Common myeloid progenitor, CD34-positive (primary cell): ENCODE data around the gene NRARP.
A peak's percentile ranks its signal among the peaks of the same experiment; 100 is the strongest.

Experiments
- CTCF ChIA-PET: fragments of 350-600 bp; sonication (Branson Sonifier 250); formaldehyde crosslinking; loops from one replicate; lab custom pipeline; 2021; ENCODE audit warnings: antibody characterized with exemption; lab: Charles Lee
- POLR2A ChIA-PET: fragments of 350-600 bp; sonication (Branson Sonifier 250); formaldehyde crosslinking; loops from one replicate; lab custom pipeline; 2021; ENCODE audit warnings: antibody characterized with exemption; lab: Charles Lee
- DNase-seq, 3 donors: peaks; one replicate each; pipeline versions ENCODE4 v3.0.0 to v3.0.0-alpha.2; 2013
- H3K27ac ChIP-seq, 2 experiments: 1 replicate in 1 of 2; 2 replicates in 1 of 2; pipeline ENCODE4 v1.7.0; 2013; ENCODE audit warnings: inconsistent platforms in 2 of 2, low read length in 2 of 2, mild to moderate bottlenecking in 2 of 2, low read depth in 1 of 2, moderate library complexity in 1 of 2; ENCODE audit not compliant: severe bottlenecking in 2 of 2, insufficient read depth in 1 of 2, poor library complexity in 1 of 2
- H3K27me3 ChIP-seq, 5 experiments: replicated peaks in 2 of 5; 1 replicate in 3 of 5; 2 replicates in 2 of 5; pipeline versions ENCODE4 v1.6.1 to v1.7.0; 2013; ENCODE audit warnings: low read length in 4 of 5, mild to moderate bottlenecking in 2 of 5, moderate library complexity in 2 of 5, inconsistent platforms in 1 of 5; ENCODE audit not compliant: insufficient read depth in 5 of 5, control insufficient read depth in 4 of 5
- H3K36me3 ChIP-seq, 4 experiments: 1 replicate in 2 of 4; 2 replicates in 2 of 4; pipeline versions ENCODE4 v1.6.1 to v1.7.0; 2013; ENCODE audit warnings: low read length in 3 of 4, control low read depth in 1 of 4, mild to moderate bottlenecking in 1 of 4; ENCODE audit not compliant: control insufficient read depth in 4 of 4, insufficient read depth in 4 of 4
- H3K4me1 ChIP-seq, 4 experiments: 1 replicate in 3 of 4; 2 replicates in 1 of 4; pipeline versions ENCODE4 v1.6.1 to v1.7.1; 2013; ENCODE audit warnings: low read length in 3 of 4, mild to moderate bottlenecking in 3 of 4, control low read depth in 1 of 4, inconsistent platforms in 1 of 4, moderate library complexity in 1 of 4; ENCODE audit not compliant: control insufficient read depth in 4 of 4, insufficient read depth in 4 of 4; ENCODE audit errors: control extremely low read depth in 1 of 4
- H3K4me3 ChIP-seq, 7 experiments: 1 replicate in 4 of 7; 2 replicates in 3 of 7; pipeline versions ENCODE4 v1.5.1 to v1.7.0; 2013; ENCODE audit warnings: mild to moderate bottlenecking in 7 of 7, low read length in 6 of 7, moderate library complexity in 6 of 7, inconsistent platforms in 2 of 7, low read depth in 2 of 7, control low read depth in 1 of 7; ENCODE audit not compliant: insufficient read depth in 4 of 7, control insufficient read depth in 1 of 7; ENCODE audit errors: extremely low read depth in 1 of 7
- H3K9me3 ChIP-seq, 5 experiments: 1 replicate in 4 of 5; 2 replicates in 1 of 5; pipeline versions ENCODE4 v1.6.1 to v1.7.1; 2013; ENCODE audit warnings: low read length in 4 of 5, mild to moderate bottlenecking in 2 of 5, inconsistent platforms in 1 of 5, low read depth in 1 of 5, moderate library complexity in 1 of 5; ENCODE audit not compliant: control insufficient read depth in 4 of 5, insufficient read depth in 2 of 5; ENCODE audit errors: control extremely low read depth in 1 of 5
- WGBS: methylation state at CpG from one replicate; pipeline ENCODE4 v1.1.5; 2013; ENCODE audit not compliant: insufficient coverage; 5-methylcytosine and 5-hydroxymethylcytosine counted together

Gene NRARP

GRCh38 chr9:137294681-137295237 lies 7.3 kb downstream of the NRARP start:
- ChIA-PET POLR2A (interaction anchor here (1.5 to 1.6 kb wide), 2 partner anchors 18 to 26 kb away, joined by 3 to 4 read pairs; partner anchors contain the start of gene TOR4A), CTCF (interaction anchor here (1.1 to 1.4 kb wide), 2 partner anchors 95 to 214 kb away, joined by 3 read pairs; no protein-coding TSS in a partner anchor)
- Histone ChIP-seq H3K4me3 (peak overlapping the region in 4 of 7 experiments; percentile 38 to 69 (median 55)), H3K9me3 (no peaks in the 10 kb centered on the region), H3K36me3 (no peaks in the 10 kb centered on the region), H3K27ac (no peak overlapping the region), H3K4me1 (peaks cover 0 to 26% (median 23%) of the 10 kb centered on the region in 4 experiments), H3K27me3 (peaks cover 0 to 14% (median 0%) of the 10 kb centered on the region in 5 experiments)
- peak in 2 of 3 donors; percentile 58 to 65 for DNase-seq
- 9% methylated on average over 34 of the region's 35 CpGs for WGBS

- H3K27ac ChIP-seq: no peak overlapping the region
- POLR2A ChIA-PET: interaction anchor here (0.6 to 1.6 kb wide), 3 partner anchors 17 to 110 kb away, joined by 3 to 4 read pairs (median 3); partner anchors contain the start of gene TOR4A
- H3K4me3 ChIP-seq: no peak overlapping the region
- CTCF ChIA-PET: interaction anchor here (1.0 to 1.4 kb wide), 4 partner anchors 16 to 215 kb away, joined by 3 to 4 read pairs (median 3); no protein-coding TSS in a partner anchor
- WGBS: 31% methylated on average over 9 of the region's 11 CpGs
- H3K9me3 ChIP-seq: no peaks in the 10 kb centered on the region
- peaks cover 0 to 14% (median 0%) of the 10 kb centered on the region in 5 experiments for H3K27me3 ChIP-seq
- H3K4me1 ChIP-seq: peaks cover 0 to 26% (median 22%) of the 10 kb centered on the region in 4 experiments
- DNase-seq: peak; percentile 67 to 89 (median 82)
- H3K36me3 ChIP-seq: no peaks in the 10 kb centered on the region
Measured at GRCh38 chr9:137294091-137294680, 7.9 kb downstream of the NRARP start.

- Histone ChIP-seq H3K36me3 (no peaks in the 10 kb centered on the region), H3K27me3 (peaks cover 0 to 14% (median 0%) of the 10 kb centered on the region in 5 experiments), H3K9me3 (no peaks in the 10 kb centered on the region), H3K4me1 (peaks cover 0 to 26% (median 22%) of the 10 kb centered on the region in 4 experiments), H3K4me3 (no peak overlapping the region), H3K27ac (no peak overlapping the region)
- no peak for DNase-seq
- ChIA-PET POLR2A (interaction anchor here (0.6 to 1.6 kb wide), 3 partner anchors 16 to 111 kb away, joined by 3 to 4 read pairs (median 3); partner anchors contain the start of gene TOR4A), CTCF (interaction anchor here (1.0 to 1.4 kb wide), 5 partner anchors 16 to 215 kb away, joined by 3 to 4 read pairs (median 3); no protein-coding TSS in a partner anchor)
- 98% methylated on average over 27 of the region's 29 CpGs for WGBS
Measured at GRCh38 chr9:137293482-137294090, 8.5 kb downstream of the NRARP start.

GRCh38 chr9:137293094-137293481 lies 9.0 kb downstream of the NRARP start:
- Histone ChIP-seq H3K4me1 (peaks cover 0 to 26% (median 22%) of the 10 kb centered on the region in 4 experiments), H3K9me3 (no peaks in the 10 kb centered on the region), H3K27ac (no peak overlapping the region), H3K27me3 (peaks cover 0 to 14% (median 0%) of the 10 kb centered on the region in 5 experiments), H3K4me3 (no peak overlapping the region), H3K36me3 (no peaks in the 10 kb centered on the region)
- ChIA-PET POLR2A (interaction anchor here (1.5 kb wide), 1 partner anchor 28 kb away, joined by 4 read pairs; no protein-coding TSS in a partner anchor), CTCF (interaction anchor here (1.1 kb wide), 1 partner anchor 115 kb away, joined by 4 read pairs; no protein-coding TSS in a partner anchor)
- WGBS: 99% methylated on average over 11 of the region's 15 CpGs
- DNase-seq: no peak

GRCh38 chr9:137286975-137287383 lies 15.1 kb downstream of the NRARP start:
- H3K9me3 ChIP-seq: no peaks in the 10 kb centered on the region
- CTCF ChIA-PET: interaction anchor here (0.7 to 2.5 kb wide), 28 partner anchors 10 to 386 kb away, joined by 3 to 13 read pairs (median 4); partner anchors contain the start of genes EXD3, NOXA1, NRARP and TOR4A
- 61% methylated on average over 14 of the region's 14 CpGs for WGBS
- H3K27ac ChIP-seq: no peak overlapping the region
- POLR2A ChIA-PET: interaction anchor here (1.1 kb wide), 1 partner anchor 125 kb away, joined by 4 read pairs; no protein-coding TSS in a partner anchor
- no peak overlapping the region for H3K4me3 ChIP-seq
- no peaks in the 10 kb centered on the region for H3K27me3 ChIP-seq
- H3K4me1 ChIP-seq: peaks cover 0 to 14% (median 9%) of the 10 kb centered on the region in 4 experiments
- DNase-seq: peak; percentile 65 to 83 (median 74)
- peaks cover 0 to 15% (median 6%) of the 10 kb centered on the region in 4 experiments for H3K36me3 ChIP-seq

GRCh38 chr9:137281345-137282116 lies 20.5 kb downstream of the NRARP start:
- Histone ChIP-seq H3K9me3 (no peaks in the 10 kb centered on the region), H3K27me3 (no peaks in the 10 kb centered on the region), H3K4me3 (peak overlapping the region in 1 of 7 experiments; percentile 19), H3K36me3 (peaks cover 3 to 40% (median 18%) of the 10 kb centered on the region in 4 experiments), H3K4me1 (peaks cover 0 to 61% (median 52%) of the 10 kb centered on the region in 4 experiments), H3K27ac (no peak overlapping the region)
- no peak for DNase-seq
- WGBS: 85% methylated on average over 27 of the region's 39 CpGs
- CTCF ChIA-PET: interaction anchor here (1.4 to 2.1 kb wide), 3 partner anchors 9 to 21 kb away, joined by 3 to 6 read pairs (median 4); partner anchors contain the start of gene NRARP
- POLR2A ChIA-PET: no interaction called here
